NCI-H748 (cell line): ENCODE results near the gene HNRNPUL1.

Source experiments
- DNase-seq: peaks from one replicate; lab custom pipeline; 2025; ENCODE audit not compliant: unreplicated experiment; lab: John Stamatoyannopoulos, UW

Gene HNRNPUL1

DNA sequence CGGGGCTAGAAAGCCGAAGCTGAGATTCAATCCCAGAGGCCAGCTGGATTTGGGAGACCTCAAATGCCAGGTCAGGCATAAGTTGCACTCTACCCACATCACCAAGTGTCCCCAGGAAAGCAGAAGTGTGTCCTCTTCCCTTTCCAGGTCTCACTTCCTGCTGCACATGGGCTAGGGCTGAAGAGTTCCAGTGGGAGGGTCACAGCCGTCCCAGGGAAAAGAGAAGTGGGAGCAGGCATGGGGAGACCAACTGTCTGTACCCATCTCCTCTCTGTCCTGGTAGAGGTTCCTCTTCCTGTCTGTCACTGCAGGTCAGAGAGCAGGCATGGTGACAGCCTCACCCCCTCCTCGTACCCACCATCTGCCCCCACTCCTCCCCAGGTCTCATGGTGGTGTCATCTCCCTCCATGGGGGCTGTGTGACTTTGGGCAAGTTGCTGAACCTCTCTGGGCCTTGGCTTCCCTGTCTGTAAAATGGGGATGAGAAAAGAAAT lies 30.4 kb upstream of the HNRNPUL1 start:
- no peak for DNase-seq

DNA sequence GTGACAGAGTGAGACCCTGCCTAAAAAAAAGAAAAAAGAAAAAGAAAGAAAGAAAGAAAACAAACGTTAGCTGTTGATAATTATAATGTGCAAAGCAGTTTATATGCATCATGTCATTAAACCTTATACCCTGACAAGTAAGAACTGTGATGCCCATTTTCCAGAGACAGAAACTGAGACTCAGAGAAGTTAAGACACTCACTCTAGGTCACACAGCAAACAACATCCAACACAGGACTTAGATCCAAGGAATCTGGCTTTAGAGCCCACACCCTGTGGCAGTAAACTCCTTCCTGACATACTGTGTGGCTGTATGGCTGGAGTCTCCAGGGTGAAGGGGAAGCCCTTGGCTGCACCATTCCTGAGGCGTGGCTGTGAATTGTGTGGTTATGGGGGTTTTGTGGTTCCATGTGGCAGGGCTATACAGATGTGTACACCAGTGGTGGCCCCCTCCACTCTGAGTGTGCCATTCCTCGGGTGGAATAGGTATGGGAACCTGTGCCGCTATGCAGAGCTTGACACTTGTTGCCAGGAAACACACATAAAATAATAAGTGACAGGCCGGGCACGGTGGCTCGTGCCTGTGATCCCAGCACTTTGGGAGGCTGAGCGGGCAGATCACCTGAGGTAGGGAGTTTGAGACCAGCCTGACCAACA lies 29.5 kb upstream of the HNRNPUL1 start:
- DNase-seq, result no peak

DNA sequence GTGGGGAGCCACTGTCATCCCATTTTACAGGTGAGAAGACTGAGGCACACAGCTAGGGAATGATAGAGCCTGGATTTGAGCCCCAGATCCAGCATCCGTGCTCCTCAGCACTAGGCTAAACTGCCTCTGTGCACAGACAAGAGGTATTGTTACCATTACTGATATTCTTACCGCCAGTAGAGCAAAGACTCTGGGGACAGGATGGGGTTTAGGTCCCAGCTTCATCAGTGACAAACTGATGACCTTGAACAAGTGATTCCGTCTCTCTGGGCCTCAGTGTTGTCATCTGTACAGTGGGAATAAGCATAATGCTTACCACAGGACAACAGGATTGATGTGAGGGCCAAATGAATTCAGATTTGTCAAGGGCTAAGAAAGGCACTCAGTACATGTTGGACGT lies 28.7 kb upstream of the HNRNPUL1 start:
- DNase-seq, result no peak

DNA sequence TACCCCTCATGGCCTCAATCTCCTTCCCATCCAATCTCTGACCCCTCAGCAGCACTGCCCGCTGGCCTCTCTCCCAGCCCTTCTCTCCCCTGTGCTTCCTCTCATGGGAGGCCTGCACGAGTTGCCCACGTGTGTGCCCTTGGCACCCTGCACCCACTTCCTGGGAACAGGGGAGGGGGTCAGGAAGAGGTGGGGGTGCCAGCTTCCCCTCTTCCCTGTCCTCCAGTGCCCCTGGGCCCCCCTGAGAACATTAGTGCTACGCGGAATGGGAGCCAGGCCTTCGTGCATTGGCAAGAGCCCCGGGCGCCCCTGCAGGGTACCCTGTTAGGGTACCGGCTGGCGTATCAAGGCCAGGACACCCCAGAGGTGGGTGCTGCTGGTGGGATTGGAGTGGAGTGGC lies 25.9 kb upstream of the HNRNPUL1 start:
- no peak for DNase-seq

DNA sequence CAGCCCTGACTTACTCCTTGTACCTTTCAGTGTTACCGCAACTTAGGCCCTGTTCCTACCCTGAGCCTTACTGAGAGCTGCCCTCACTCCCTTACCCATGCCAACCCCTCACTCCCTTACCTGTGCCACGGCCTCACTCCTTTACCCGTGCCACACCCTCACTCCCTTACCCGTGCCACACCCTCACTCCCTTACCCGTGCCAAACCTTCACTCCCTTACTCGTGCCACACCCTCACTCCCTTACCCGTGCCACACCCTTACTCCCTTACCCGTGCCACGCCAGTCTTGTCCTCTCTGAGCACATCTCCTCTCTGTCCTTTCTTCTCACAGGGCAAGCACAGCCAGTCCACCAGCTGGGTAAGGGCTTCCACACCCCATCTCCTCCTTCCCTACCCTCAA lies 24.8 kb upstream of the HNRNPUL1 start:
- DNase-seq, result no peak

DNA sequence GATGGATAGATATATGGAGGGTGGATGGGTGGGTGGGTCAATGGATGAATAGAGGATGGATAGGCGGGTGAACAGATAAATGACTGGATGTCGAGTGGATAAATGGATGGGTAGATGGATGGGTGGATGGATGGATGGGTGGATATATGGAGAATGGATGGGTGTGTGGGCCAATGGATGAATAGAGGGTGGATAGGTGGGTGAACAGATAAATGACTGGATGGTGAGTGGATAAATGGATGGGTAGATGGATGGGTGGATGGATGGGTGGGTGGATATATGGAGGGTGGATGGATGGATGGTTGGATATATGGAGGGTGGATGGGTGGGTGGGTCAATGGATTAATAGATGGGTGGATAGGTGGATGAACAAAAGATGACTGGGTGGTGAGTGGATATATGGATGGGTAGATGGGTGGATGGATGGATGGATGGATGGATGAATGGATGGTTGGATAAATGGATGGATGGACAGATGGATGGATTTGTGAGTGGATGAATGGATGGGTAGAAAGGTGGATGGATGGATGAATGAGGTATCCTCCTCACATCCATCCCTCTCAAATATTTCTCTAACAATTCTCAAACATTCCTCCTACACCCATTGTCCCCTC lies 24.1 kb upstream of the HNRNPUL1 start:
- no peak for DNase-seq

DNA sequence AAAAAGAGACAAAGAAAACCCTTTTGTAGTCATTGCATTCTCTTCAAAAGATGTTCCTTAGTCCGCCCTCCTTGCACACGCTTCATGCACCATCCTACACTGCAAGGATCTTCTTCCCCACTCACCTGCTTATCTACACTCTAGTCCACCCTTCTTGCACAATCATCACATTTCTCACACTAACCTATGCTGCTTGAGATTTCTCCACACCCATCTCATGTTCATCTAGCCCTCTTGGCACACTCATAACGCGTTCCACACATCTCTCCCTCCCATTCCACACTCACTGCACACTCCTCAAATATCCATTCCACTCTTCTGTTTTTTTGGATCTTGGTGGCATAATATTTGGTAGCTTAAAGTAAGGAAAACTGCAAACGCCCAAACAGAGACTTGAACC lies 22.3 kb upstream of the HNRNPUL1 start:
- no peak for DNase-seq

DNA sequence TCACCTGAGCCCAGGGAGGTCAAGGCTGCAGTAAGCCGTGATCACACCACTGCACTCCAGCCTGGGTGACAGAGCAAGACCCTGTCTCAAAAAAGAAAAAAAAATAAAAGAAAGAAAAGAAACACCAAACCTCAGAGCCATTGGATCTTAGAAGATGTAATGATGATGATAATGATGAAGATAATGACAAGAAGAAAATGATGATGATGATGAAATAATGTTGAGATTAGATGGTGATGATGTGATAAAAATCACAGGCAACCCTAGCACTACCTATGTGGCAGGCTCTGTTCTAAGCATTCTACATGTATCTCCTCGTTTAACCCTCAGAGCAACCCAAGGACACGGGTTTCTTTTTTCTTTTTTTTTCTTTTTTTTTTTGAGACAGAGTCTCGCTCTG lies 20.1 kb upstream of the HNRNPUL1 start:
- no peak for DNase-seq

DNA sequence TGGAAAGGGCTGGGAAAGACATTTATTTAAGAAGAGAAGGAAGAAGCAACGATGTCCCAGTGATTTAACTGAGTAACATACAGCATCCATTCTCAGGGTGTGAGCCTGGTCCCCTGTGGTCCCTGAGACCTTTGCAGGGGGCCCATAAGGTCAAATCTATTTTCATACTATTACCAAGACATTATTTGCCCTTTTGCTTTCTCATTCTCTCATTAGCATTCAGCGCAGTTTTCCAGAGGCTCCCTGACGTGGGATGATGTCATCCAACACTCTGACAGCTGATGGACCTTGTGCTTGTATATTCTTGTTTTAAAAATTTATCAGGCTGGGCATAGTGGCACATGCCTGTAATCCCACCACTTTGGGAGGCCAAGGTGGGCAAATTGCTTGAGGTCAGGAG lies 18.3 kb upstream of the HNRNPUL1 start:
- DNase-seq, result no peak

DNA sequence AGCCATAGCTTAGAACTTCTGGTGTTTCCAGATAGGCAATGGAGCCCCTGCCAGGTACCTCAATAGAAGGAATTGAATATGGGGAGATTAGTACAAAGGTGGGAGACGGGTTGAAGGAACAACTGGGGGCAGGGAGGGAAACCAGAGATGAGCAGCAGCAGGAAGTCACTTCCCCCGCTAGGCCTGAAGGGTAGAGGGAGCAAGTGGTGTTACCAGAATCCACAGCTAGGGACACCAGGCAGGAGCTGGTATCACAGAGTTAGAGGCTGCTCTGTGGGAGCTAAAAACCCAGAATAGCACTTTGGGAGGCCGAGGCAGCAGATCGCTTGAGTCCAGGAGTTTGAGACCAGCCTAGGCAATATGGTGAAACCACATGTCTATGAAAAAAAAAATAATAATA lies 15.3 kb upstream of the HNRNPUL1 start:
- DNase-seq, result no peak

DNA sequence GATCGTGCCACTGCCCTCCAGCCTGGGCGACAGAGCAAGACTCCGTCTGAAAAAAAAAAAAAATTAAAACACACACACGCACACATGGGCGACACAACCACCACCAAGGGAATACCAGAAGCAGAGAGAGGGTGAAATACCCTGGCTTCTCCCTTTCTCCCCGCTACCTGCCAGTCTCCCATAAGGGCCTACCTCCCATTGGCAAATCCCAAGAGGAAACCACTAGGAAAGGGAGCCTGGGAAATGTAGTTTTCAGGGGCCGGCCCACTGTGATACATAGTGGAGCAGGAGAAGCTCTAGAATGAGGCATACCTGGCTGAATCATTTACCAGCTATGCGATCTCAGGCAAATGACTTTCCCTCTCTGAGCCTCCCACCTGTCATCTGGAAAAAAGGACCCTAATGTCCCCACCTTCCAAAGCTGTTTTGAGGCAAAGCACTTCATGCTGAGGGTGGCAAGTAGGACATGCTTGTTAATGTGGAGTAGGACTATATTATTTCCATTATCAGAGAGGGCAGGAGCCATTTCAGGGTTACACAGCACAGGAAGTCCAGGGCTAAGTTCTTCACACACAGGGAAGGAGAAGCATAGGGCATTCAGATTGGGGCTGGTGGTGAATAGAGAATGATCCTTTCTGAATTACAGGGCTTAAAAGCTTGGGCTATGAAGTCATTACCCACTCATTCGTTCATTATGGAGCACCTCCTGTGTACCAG lies 14.3 kb upstream of the HNRNPUL1 start:
- no peak for DNase-seq

DNA sequence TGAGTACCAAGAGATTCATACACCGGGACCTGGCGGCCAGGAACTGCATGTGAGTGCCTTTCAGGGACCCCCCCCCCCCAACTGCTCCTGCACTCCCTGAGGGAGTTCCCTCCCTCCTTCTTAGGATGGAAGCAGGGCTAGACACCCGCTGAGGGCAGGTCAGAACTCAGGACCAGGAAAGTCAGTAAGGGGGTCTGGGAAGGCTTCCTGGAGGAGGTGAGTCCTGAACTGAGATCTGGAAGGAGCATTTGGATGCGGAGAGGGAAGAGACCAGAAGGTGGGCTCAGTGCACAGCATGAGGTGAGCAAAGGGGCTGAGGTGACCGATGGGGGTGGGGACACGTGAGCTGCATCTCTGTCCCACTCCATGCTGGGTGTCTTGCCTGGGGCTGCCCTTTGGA lies 10.5 kb upstream of the HNRNPUL1 start:
- no peak for DNase-seq

DNA sequence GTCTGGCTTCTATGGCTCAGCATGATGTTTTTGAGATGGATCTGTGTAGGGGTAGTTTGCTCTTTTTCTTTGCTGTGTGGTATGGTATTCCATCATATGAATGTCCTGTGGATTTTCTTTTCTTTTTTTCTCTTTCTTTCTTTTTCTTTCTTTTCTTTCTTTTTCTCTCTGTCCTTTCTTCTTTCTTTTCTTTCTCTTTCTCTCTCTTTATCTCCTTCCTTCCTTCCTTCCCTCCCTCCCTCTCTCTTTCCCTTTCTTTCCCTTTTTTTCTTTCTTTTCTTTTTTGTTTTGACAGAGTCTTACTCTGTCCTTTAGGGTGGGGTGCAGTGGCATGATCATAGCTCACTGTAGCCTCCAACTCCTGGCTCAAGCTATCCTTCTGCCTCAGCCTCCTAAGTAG lies 9.0 kb upstream of the HNRNPUL1 start:
- DNase-seq, result no peak

DNA sequence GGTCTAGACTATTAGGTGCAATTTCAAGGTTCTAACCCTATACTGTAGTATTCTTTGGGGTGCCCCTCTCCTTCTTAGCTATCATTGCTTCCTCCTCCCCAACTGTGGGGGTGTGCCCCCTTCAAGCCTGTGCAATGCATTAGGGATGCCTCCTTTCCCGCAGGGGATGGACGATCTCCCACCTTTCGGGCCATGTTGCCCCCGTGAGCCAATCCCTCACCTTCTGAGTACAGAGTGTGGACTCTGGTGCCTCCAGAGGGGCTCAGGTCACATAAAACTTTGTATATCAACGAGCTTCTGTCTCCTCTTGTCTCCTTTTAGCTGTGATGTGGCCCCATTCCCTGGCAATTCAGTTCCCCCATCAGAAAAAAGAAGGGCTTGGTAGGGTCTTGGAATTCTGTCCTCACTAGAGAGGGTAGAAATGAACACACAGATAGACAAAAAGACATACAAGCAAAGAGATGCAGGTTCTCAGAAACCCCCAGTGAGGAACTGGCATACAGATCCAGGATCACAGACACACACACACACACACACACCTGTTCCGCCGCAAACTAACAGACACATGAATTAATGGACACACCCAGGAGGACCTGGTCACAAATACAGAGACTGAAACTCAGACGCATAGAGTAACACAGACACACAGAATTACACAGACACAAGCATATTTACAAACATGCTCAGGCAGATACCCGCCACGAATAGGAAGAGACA lies 2.5 kb upstream of the HNRNPUL1 start:
- no peak for DNase-seq

DNA sequence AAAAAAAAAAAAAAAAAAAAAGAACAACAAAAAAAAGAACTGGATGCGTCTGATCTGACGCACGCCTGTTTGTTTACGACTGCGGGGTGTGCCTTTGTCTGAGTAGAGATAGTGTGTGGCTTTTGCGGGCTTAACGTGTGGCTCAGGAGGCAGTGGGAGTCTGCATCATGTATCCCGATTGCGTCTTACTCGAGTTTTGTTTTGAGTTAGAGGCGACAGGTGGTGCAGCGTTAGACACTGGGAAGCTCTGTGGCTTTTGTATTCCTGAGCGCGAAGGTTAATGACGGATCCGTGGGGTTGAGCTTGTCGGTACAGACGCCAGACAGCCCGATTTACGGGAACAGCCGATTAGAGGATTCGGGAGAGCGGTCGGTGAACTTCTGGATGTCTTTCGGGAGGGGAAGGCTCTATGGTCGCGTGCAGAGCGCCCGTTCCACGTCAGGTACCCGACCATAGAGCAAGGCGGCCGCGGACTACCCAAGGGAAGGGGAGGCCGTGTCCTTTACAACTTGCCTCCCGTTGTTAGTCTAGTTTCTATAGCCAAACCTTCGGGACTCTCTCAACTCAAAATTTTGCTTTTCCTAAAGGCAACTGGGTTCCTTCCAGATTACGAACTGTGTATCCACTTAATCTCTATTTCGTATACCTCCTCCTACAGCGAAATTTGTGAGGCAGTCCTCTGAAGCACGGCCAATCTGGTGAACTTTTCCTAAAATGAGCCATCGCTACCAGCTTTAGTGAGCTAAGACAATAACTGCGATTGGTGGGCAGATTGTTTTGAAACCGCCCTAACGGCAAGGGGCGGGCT lies 926 bp upstream of the HNRNPUL1 start:
- DNase-seq, result peak; percentile 92

DNA sequence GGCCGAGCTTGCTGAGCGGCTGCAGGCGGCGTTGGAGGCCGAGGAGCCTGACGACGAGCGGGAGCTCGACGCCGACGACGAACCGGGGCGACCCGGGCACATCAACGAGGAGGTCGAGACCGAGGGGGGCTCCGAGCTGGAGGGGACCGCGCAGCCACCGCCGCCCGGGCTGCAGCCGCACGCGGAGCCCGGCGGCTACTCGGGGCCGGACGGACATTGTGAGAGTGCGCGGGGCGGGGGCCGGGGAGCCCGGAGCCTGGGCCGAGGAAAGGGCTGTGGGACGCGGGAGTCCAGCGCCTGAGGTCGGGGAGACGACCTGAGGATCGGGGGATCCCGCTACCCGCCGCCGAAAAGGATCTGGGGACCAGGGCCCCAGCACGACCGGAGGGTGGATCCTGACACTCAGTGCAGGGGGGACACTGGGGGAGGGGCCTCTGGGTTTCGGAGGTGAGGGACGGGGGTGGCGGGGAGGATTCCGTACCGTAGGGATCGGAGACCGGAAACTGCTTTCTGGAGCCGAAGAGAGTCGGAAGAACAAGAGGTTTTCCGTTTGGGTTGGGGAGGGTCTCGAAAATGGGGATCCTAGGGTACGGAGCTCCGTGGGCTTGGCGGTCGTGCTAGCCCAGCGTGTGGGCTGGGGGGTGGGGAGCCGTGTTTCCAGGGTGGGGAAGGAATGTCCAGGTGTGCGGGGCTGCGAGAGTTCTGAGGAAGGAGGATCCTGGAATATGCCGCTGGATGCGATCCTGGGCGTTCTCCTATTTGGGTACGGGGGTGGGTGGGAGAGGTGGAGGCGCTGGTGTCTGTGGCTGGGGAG lies 616 bp downstream of the HNRNPUL1 start:
- peak; percentile 64 for DNase-seq

DNA sequence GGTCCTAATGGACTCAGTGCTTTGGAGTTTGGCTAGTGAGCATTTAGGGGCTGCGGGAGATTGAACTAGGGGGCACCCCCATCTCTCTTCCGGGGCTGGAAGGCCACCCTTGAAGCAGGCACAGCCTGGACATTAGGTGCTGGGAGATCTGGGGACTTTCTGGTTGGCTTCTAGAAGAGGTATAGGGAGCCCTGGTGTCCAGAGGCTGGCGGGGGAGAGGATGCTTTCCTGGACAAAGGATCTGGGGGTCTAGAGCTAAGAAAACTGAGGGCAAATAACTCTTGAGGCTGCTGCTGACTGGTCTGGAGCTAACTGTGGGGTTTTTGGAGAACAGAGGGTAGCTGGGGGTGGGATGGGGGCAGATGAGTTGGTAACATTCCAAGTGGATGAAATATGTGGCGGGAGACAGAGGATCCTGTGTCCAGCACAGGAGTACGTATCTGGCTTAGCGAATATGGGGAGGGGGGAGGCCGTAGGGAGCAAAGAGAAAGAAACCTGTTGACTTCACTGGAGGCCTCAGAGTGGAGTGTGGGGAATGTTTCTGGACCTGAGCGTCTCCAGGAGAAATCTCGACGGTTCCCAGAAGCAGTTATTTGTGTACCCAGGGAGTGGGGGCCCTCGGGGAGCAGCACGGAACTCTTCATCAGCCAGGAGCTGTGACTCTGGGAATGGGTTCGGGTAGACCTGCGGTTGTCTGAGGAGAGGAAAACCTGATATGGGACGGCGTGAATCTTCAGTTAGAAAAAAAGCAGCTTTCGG lies 1.4 kb downstream of the HNRNPUL1 start:
- DNase-seq, result no peak

DNA sequence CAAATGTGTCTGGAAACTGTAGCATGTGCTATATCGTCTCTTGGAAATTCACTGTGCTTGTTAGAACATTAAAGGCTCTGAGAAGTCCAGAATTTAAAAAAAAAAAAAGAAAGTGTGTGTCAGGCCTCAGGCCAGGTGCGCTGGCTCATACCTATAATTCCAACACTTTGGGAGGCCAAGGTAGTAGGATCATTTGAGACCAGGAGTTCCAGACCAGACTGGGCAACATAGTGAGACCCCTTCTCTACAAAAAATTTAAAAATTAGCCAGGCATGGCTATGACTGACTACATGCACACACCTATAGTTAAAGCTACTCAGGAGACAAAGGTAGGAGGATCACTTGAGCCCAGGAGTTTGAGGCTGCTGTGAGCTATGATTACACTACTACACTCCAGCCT lies 4.9 kb downstream of the HNRNPUL1 start:
- no peak for DNase-seq

DNA sequence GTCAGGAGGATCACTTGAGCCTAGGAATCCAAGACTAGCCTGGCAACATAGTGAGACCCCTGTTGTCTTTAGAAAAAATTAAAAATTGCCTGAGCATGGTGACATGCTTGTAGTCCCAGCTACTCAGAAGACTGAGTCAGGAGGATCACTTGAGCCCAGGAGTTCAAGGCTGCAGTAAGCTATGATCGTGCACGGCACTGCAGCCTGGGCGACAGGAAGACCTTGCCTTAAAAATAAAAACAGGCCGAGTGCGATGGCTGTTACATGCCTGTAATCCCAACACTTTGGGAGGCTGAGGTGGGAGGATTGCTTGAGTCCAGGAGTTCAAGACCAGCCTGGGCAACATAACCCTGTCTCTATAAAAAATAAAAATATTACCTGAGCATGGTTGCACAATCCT lies 5.4 kb downstream of the HNRNPUL1 start:
- DNase-seq, result no peak
